ENCODE measurements around the gene ANAPC15. TPM values are rescaled to one million over a fixed set of nuclear protein-coding genes. Genes with fewer than 3 reads are reported as not detected.

ANAPC15 gene
- total and polyA plus RNA-seq, 9 of the 15 experiments (the other 6 are each of a cell fraction or from before 2014, with no cell fraction given), result 53.0 to 254 (median 75.7) TPM

DNA sequence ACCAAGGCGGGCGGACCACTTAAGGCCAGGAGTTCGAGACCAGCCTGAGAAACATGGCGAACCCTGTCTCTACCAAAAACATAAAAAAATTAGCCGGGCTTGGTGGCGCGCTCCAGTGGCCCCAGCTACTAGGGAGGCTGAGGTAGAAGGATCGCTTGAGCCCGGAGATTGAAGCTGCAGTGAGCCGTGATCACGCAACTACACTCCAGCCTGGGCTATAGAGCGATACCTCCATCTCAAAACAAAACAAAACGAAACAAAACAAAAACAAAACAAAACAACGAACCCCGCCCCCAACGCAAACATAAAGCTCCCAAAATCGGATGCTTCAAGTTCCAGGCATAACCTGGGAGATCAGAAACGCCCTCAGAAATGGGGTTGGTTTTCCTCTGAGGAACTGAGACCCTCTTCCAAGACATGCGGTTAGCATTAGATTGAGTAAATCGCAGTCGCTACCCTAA is 31.3 kb downstream of the ANAPC15 start:
- peaks cover 38% of the 10 kb centered on the region for H3K79me2 ChIP-seq (ENCODE audit: control insufficient read depth, insufficient read depth, low read length)
- H3K4me2 ChIP-seq (ENCODE audit: insufficient read depth, low read length), result peak overlapping the region; percentile 95
- peak overlapping the region; percentile 82 to 84 for H3K9ac ChIP-seq (ENCODE audit: insufficient read depth in 1 of 2, low read depth in 2 of 2, low read length in 2 of 2)
- peak overlapping the region; percentile 70 for H3K4me3 ChIP-seq
- CTCF ChIA-PET (ENCODE audit: low intra/inter-chr PET ratio), result no interaction called here
- H3K27me3 ChIP-seq (ENCODE audit: control insufficient read depth in 2 of 2, insufficient read depth in 2 of 2, low read length in 2 of 2), result no peaks in the 10 kb centered on the region
- H3K36me3 ChIP-seq (ENCODE audit: control insufficient read depth, insufficient read depth, low read length), result peaks cover 3% of the 10 kb centered on the region; the same call in 2 of the 3 replicates
- POLR2A ChIA-PET, result interaction anchor here (1.3 to 2.3 kb wide), 4 partner anchors 9 to 20 kb away, joined by 5 to 15 read pairs (median 8); no protein-coding TSS in a partner anchor
- H3K9me1 ChIP-seq (ENCODE audit: control insufficient read depth, insufficient read depth, low read length), result no peaks in the 10 kb centered on the region
- TSS peak; percentile 76 for BruUV-seq (replicated peaks)
- 50% methylated on average over 21 of the region's 21 CpGs for WGBS (ENCODE audit: insufficient coverage, low coverage, missing lambda C conversion rate)
- intact Hi-C loops (cut with micrococcal nuclease), result loop anchor here (2.0 kb wide), 1 partner anchor 40 kb away; no protein-coding TSS in a partner anchor
- no peaks in the 10 kb centered on the region for H3K9me3 ChIP-seq (replicated peaks; ENCODE audit: control insufficient read depth, insufficient read depth, low read depth, low read length)
- in situ Hi-C loops (cut with MboI), result no loop called here
- H3K27ac ChIP-seq (ENCODE audit: extremely low read depth, low read depth, low read length), result peak overlapping the region; percentile 76
- H2AFZ ChIP-seq (ENCODE audit: low read depth, low read length), result peak overlapping the region; percentile 99
- DNase-seq (ENCODE audit: extremely low read depth in 1 of 4, low spot score in 3 of 4) (no peak), ATAC-seq (no peak), FAIRE-seq (no peak)
- H3K4me1 ChIP-seq (replicated peaks in 1 of 2; ENCODE audit: control insufficient read depth in 2 of 2, insufficient read depth in 2 of 2, low read length in 2 of 2), result peaks cover 6 to 11% of the 10 kb centered on the region in 2 experiments; a peak in 3 of 5 replicates
- H4K20me1 ChIP-seq (replicated peaks; ENCODE audit: control insufficient read depth, insufficient read depth, low read length), result 0 out of 2 replicates have a peak, but pooled peaks cover 6% of the 10 kb centered on the region
- TF ChIP-seq ZFP30 (CRISPR knock-in tag; IDR thresholded peaks at IDR 0.05; ENCODE audit: borderline replicate concordance) (no peak), ZNF507 (tag; conservative IDR thresholded peaks at IDR 0.05) (no peak), BACH1 (tag; IDR thresholded peaks at IDR 0.05) (no peak), SMARCE1 (IDR thresholded peaks at IDR 0.05) (peak; percentile 10; the same call in 1 of the 2 replicates), ADNP (tag; IDR thresholded peaks at IDR 0.05) (0 out of 2 replicates have a peak, but pooled peaks have one; percentile 24), TAF9B (IDR thresholded peaks at IDR 0.05; ENCODE audit: partially characterized antibody) (no peak), POLR3G (IDR thresholded peaks at IDR 0.05; ENCODE audit: extremely low read depth, insufficient read length, insufficient replicate concordance) (no peak), ZNF217 (CRISPR knock-in tag; IDR thresholded peaks at IDR 0.05) (no peak), FOXK2 (conservative IDR thresholded peaks at IDR 0.05 in 1 of 2, IDR thresholded peaks at IDR 0.05 in 1 of 2; ENCODE audit: low read depth in 2 of 2) (no peak), ZZZ3 (IDR thresholded peaks at IDR 0.05) (0 out of 2 replicates have a peak, but pooled peaks have one; percentile 55), ZBTB8A (IDR thresholded peaks at IDR 0.05; ENCODE audit: partially characterized antibody) (no peak), TRIM28 (IDR thresholded peaks at IDR 0.05) (no peak), PTTG1 (tag; IDR thresholded peaks at IDR 0.05; ENCODE audit: low read depth) (no peak), PHF21A (IDR thresholded peaks at IDR 0.05; ENCODE audit: borderline replicate concordance, low read depth) (0 out of 2 replicates have a peak, but pooled peaks have one; percentile 9), CBX1 (IDR thresholded peaks at IDR 0.05; ENCODE audit: low read depth) (no peak), SRSF9 (IDR thresholded peaks at IDR 0.05; ENCODE audit: borderline replicate concordance, low read depth, low read length) (no peak), CC2D1A (IDR thresholded peaks at IDR 0.05) (peak; percentile 18; the same call in 1 of the 2 replicates)
- TF ChIP-seq, protein P1, sequence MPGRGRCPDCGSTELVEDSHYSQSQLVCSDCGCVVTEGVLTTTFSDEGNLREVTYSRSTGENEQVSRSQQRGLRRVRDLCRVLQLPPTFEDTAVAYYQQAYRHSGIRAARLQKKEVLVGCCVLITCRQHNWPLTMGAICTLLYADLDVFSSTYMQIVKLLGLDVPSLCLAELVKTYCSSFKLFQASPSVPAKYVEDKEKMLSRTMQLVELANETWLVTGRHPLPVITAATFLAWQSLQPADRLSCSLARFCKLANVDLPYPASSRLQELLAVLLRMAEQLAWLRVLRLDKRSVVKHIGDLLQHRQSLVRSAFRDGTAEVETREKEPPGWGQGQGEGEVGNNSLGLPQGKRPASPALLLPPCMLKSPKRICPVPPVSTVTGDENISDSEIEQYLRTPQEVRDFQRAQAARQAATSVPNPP (IDR thresholded peaks at IDR 0.05; ENCODE audit: borderline replicate concordance, insufficient read depth, insufficient read length), result no peak
- TF ChIP-seq, protein P2, sequence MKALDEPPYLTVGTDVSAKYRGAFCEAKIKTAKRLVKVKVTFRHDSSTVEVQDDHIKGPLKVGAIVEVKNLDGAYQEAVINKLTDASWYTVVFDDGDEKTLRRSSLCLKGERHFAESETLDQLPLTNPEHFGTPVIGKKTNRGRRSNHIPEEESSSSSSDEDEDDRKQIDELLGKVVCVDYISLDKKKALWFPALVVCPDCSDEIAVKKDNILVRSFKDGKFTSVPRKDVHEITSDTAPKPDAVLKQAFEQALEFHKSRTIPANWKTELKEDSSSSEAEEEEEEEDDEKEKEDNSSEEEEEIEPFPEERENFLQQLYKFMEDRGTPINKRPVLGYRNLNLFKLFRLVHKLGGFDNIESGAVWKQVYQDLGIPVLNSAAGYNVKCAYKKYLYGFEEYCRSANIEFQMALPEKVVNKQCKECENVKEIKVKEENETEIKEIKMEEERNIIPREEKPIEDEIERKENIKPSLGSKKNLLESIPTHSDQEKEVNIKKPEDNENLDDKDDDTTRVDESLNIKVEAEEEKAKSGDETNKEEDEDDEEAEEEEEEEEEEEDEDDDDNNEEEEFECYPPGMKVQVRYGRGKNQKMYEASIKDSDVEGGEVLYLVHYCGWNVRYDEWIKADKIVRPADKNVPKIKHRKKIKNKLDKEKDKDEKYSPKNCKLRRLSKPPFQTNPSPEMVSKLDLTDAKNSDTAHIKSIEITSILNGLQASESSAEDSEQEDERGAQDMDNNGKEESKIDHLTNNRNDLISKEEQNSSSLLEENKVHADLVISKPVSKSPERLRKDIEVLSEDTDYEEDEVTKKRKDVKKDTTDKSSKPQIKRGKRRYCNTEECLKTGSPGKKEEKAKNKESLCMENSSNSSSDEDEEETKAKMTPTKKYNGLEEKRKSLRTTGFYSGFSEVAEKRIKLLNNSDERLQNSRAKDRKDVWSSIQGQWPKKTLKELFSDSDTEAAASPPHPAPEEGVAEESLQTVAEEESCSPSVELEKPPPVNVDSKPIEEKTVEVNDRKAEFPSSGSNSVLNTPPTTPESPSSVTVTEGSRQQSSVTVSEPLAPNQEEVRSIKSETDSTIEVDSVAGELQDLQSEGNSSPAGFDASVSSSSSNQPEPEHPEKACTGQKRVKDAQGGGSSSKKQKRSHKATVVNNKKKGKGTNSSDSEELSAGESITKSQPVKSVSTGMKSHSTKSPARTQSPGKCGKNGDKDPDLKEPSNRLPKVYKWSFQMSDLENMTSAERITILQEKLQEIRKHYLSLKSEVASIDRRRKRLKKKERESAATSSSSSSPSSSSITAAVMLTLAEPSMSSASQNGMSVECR (CRISPR knock-in tag; IDR thresholded peaks at IDR 0.05), result 0 out of 2 replicates have a peak, but pooled peaks have one; percentile 61
